Posterior vena cava (tissue), 2 donors: Measurements from ENCODE around the gene GPR171. TPM values are rescaled to one million over a fixed set of nuclear protein-coding genes. Genes with fewer than 3 reads are reported as not detected.

ENCODE experiments used
- DNase-seq: peaks from one replicate; pipeline ENCODE4 v3.0.0-alpha.2; 2020; ENCODE audit warnings: low spot score
- intact Hi-C, 2 donors: fragments of 100-400 bp; cut with DNase I; formaldehyde crosslinking; loops; one replicate each; pipeline versions ENCODE4 v1.14.1 to v1.14.2; 2022 to 2023
- total RNA-seq, 2 donors: library from RNA; stranded (reverse); fragmentation: NEBNext Ultra II Directional; extraction: Animal tissue kit (Norgen Biotek cat#: 25700); gene quantifications; one replicate each; pipeline ENCODE4 v1.2.1, GENCODE V29; 2021
- donor health status: DM: yes; HTN: yes; CAD: no.
- donor health status: DM: yes; HTN: yes; CAD: no.

GPR171 gene
- total RNA-seq, 2 donors from 2014 or later: 0.83 to 1.4 TPM

GRCh38 chr3:151192545-151192944 is 10.5 kb downstream of the GPR171 start:
- no peak for DNase-seq
- intact Hi-C loops: no loop called here

- intact Hi-C loops: no loop called here
- no peak for DNase-seq
These were observed 11.9 kb downstream of the GPR171 start for GRCh38 chr3:151191095-151191494.

- intact Hi-C loops: no loop called here
- DNase-seq: no peak
These were observed 19.7 kb downstream of the GPR171 start for GRCh38 chr3:151183265-151183671.

- DNase-seq: no peak
- intact Hi-C loops: no loop called here
These were observed 20.5 kb downstream of the GPR171 start for GRCh38 chr3:151182349-151183079.

- DNase-seq: no peak
- intact Hi-C loops: no loop called here
These were observed 24.7 kb downstream of the GPR171 start for GRCh38 chr3:151178208-151178845.

GRCh38 chr3:151175952-151176351 is 27.1 kb downstream of the GPR171 start:
- intact Hi-C loops: no loop called here

GRCh38 chr3:151174351-151174750 is 28.7 kb downstream of the GPR171 start:
- no peak for DNase-seq
- intact Hi-C loops: no loop called here

More at GRCh38 chr3:151175952-151176351, 27.1 kb downstream of the GPR171 start:
- no peak for DNase-seq

- no peak for DNase-seq
- intact Hi-C loops: no loop called here
These were observed 31.8 kb downstream of the GPR171 start for GRCh38 chr3:151171145-151171757.

- intact Hi-C loops: loop anchor here in 1 of 2 donors (5.0 kb wide), 1 partner anchor 112 kb away; no protein-coding TSS in a partner anchor
- peak; percentile 88 for DNase-seq
These were observed 32.9 kb downstream of the GPR171 start for GRCh38 chr3:151169948-151170679.

- DNase-seq: no peak
- intact Hi-C loops: loop anchor here in 1 of 2 donors (5.0 kb wide), 1 partner anchor 113 kb away; no protein-coding TSS in a partner anchor
These were observed 33.6 kb downstream of the GPR171 start for GRCh38 chr3:151169262-151169947.

GRCh38 chr3:151168269-151169094 is 34.5 kb downstream of the GPR171 start:
- intact Hi-C loops: loop anchor here (1.0 to 5.0 kb wide), 2 partner anchors 110 to 114 kb away; partner anchors contain the start of gene P2RY14 (in 1 of the 2)
- DNase-seq: peak; percentile 95

GRCh38 chr3:151166161-151166560 is 36.9 kb downstream of the GPR171 start:
- intact Hi-C loops: loop anchor here in 1 of 2 donors (5.0 kb wide), 1 partner anchor 116 kb away; no protein-coding TSS in a partner anchor
- DNase-seq: no peak

- intact Hi-C loops: loop anchor here in 1 of 2 donors (5.0 kb wide), 1 partner anchor 117 kb away; no protein-coding TSS in a partner anchor
- no peak for DNase-seq
These were observed 37.8 kb downstream of the GPR171 start for GRCh38 chr3:151165226-151165625.

- intact Hi-C loops: no loop called here
- DNase-seq: no peak
These were observed 43.2 kb downstream of the GPR171 start for GRCh38 chr3:151159806-151160205.

GRCh38 chr3:151156618-151157216 is 46.3 kb downstream of the GPR171 start:
- intact Hi-C loops: no loop called here
- no peak for DNase-seq

GRCh38 chr3:151155409-151156128 is 47.4 kb downstream of the GPR171 start:
- intact Hi-C loops: no loop called here
- no peak for DNase-seq

GRCh38 chr3:151154566-151154965 is 48.5 kb downstream of the GPR171 start:
- DNase-seq: no peak
- intact Hi-C loops: no loop called here
